ENCODE data around the gene HPSE.

HPSE gene

DNA sequence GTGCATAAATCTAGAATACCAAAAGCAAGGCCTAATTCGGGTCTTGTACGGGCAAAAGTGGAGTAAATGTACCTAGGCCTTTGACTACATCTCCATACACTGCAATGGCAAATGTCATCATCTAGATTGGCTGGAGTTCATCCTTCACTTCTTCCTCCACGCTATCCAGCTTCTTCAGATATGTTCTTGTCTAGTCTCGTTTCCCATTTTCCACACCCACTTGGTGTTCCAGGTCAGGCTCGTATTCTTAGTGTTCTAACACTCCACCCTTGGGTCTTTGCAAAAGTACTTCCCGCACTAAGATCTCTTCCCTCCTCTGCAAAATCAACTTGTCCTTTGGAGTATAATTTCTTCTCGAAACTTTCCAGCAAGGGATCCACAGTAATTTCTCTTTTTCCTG is 51.5 kb downstream of the HPSE start:
- DNase-seq (ENCODE audit: low spot score): no peak

DNA sequence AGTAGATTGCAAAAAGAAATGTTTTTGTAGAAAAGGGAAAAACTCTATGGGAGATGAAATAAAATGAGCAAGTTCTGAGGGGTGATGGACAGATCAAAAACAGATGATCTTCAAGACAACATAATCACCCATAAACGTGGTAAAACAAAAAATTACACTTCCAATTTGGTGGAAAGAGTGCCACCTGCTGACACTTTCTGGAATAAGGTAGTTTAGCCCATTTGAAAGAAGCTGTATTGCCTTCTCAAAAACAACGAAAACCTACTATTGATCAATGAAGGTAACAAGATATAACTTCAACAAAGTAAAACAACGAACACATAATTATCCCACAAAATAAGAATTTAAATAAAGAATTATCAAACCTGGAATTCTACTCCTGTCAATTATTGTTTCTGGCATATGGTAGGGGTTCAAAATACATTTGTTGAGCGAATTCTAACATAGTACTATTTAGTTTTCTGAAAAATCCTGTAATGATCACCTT is 52.6 kb downstream of the HPSE start:
- DNase-seq (ENCODE audit: low spot score): peak; percentile 74

DNA sequence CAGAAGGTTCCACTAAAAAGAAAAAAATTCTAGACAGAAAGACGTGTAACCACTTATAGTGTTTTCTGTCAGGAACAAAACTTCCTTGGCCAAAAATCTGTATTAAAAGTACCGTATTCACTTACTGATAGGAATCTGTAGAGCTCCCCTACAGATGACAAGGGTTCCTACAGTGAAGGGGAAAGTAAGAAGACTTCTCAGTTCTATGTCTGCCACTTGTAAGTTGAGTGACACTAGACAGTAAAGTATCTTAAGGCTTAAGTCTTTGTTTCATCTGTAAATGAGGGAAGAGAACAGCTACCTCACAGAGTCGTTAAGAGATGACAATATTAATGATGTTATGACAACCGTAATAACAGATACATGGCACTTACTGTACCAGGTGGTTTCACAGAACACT is 53.3 kb downstream of the HPSE start:
- peak; percentile 40 for DNase-seq (ENCODE audit: low spot score)

DNA sequence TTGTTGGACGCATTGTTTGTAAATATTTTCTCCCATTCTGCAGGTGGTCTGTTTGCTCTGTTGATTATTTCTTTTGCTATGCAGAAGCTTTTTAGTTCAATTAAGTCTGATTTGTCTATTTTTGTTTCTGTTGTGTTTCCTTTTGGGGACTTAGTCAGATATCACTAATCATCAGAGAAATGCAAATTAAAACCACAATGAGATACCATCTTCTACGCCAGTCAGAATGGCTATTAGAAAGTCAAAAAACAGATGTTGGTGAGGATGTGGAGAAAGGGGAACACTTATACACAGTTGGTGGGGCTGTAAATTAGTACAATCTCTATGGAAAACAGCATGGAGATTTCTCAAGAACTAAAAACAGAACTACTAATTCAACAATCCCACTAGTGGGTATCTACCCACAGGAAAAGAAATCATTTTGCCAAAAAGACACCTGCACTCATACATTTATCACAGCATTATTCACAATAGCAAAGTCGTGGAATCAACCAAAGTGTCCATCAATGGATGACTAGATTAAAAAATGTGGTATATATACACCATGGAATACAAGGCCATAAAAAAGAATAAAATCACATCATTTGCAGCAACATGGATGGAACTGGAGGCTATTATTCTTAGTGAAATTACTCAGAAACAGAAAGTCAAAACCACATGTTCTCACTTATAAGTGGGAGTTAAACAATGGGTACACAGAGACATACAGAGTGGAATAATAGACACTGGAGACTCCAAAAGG is 58.2 kb downstream of the HPSE start:
- DNase-seq (ENCODE audit: low spot score): no peak

DNA sequence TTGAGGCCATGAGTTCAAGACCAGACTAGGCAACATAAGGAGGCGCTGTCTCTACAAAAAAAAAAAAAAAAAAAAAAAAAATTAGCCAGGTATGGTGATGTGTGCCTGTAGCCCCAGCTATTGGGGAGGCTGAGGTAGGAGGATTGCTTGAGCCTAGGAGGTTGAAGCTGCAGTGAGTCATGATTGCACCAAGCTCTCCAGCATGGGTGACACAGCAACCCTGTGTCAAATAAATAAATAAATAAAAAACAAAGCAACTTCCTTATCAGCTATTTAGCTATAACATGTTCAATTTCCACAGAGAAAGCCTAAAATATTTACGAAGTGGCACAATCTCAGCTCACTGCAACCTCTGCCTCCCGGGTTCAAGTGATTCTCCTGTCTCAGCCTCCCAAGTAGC is 60.7 kb downstream of the HPSE start:
- DNase-seq (ENCODE audit: low spot score): peak; percentile 24

DNA sequence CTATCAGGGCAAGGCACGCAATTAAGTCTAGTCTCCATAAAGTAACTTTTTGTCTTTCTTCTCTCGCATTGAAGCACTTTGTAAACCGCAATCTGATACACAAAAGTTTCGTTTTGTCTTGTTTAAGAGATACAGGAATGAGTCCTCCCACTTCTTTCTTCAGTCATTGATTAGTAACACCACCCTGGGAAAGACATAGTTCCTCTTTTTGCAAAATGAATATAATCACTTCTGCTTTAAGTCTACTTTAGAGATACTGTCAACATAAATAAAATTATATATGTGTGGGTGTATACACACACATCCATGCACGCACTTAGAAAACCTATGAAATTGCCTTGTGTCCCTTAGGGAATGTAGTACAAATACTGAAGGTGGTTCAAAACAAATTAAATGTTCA is 61.7 kb downstream of the HPSE start:
- DNase-seq (ENCODE audit: low spot score): no peak

DNA sequence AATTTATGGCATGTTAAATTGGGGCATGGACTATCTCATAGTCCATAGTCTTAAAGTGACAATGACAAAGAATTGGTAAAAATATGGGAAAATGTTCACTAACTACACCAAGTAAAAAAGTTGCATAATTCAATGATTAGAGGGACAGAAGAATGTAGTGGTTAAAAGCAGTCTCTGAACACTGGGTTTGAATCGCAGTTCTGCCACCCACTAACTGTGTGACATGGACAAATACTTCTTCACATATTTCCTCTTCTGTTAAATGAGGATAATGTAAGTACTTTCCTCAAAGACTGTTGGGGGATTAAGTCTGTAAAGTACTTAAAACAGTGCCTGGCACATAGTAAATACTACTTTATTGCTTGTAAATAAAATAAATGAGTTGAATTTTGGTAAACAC is 65.4 kb downstream of the HPSE start:
- DNase-seq (ENCODE audit: low spot score): no peak

DNA sequence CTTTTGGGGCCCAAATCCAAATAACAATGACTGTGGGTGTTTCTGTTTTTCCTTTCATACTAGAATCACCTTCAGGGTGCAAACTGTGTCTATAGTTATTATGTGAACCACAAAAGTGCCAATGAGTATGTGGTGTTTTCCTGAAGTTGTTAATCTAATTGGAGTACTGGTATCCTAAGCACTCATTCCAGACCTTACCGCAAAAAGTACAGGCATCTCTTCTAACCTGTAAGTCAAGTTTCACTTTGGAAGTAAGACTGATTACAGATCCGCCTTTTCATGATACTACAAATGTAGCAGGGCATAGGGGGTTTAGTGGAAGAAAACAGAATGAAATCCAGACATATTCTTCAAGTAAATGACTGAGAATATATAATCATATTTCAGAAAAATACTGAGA is 66.2 kb downstream of the HPSE start:
- no peak for DNase-seq (ENCODE audit: low spot score)

DNA sequence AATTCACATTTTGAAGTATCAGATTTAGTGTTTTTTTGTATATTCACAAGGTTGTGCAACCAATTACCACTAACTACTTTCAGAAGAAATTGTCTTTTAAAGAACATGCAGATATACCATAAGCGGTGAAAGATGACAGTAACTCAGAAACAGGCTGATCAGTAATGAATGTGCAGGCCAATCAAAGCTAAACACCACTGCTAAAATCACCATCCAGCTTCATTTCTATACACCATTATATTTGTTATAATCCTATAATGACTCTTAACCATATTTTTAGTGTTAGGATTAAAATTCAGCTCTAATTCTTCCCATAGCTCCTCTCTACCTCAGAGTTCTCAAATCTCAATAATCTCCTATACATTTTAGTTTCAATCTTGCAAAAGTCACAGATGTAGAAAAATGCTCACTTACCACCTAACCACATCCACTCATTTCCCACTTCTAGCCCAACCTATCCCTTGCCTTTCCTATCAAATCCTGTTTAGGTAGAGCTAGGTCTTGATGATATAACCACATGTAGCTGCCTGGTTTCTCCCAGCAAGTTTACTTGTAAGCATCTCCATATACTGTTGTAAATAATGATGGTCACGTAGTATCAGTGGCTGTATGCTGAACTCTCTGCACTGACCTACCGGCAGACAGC is 66.7 kb downstream of the HPSE start:
- DNase-seq (ENCODE audit: low spot score): no peak

DNA sequence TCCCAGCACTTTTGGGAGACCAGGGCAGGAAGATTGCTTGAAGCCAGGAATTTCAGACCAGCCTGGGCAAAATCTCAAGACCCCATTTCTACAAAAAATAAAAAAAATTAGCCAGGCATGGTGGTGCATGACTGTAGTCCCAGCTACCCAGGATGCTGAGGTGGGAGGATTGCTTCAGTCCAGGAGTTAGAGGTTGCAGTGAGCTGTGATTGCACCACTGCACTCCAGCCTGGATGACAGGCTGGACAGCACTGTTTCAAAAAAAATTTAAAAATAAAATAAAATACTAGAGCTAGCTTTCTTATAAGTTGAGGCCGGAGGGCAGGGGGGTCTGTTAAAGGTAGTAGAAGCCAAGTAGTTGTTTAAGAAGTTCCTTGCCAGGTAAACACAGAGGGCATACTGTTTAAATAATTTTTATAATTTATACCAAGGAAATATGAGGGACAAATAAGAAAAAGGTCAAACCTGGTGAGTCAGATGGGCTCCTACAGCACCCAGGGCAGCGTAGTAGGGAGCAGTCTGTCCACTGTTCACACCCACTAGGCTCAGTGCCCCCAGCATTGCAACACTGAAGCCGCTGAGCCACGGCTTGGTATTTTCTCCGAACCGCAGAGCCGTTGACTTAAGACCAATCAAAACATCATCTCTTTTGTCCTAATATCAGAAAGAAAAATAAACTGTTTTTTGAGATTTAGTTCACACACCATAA is 67.4 kb downstream of the HPSE start:
- DNase-seq (ENCODE audit: low spot score): no peak

DNA sequence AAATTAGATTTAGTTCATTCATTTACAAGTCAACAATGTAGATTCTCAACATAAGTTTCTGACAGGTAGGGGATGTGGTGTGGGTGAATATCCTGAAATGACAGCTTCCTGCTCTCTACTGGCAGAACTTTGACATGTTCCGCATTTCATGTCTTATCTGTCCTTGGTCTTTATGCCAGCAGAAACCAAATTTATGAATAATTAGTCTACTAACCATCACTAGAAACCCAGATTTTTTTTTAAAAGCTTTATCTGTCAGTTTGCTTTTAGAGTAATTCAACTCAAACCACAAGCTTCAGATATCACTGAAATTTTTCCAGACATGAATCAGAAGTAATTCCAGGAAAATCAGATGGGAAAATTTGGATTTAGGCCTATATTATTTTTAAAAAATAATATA is 68.0 kb downstream of the HPSE start:
- no peak for DNase-seq (ENCODE audit: low spot score)

DNA sequence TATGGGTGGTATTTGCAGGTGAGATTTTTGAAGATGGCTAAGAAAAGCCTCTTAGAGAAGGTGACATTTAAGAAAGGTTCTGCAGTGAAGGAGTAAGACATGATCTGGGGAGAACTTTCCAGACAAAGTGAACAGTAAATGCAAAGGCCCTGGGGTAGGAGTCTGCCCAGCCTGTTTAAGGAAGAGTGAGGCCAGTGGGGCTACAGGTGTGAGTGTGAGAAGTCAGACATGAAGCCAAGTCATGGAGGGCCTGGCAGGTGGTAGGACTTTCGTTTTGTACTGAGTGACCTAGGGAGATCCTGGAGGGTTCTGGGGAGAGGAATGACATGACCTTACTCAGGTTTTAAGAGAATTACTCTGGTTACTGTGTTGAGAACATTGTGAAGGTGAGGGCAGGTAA is 71.5 kb downstream of the HPSE start:
- no peak for DNase-seq (ENCODE audit: low spot score)

DNA sequence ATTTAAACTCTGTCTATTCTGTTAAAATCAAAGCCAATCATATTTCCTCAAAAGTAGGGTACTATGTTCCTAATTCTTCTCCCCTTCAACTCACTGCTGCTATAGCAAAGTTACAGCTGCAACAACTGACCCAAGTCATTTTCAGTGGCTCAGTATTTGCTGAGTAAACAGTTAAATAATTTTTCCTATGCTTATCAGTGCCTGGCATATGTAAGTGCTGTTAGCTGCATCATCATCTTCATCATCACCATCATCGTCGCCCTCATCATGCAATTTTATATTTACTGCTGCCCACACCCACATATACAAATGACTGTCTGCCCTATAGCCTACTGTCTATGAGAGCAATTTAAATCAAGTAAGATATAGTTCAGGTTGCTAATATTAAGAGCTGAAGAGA is 72.0 kb downstream of the HPSE start:
- DNase-seq (ENCODE audit: low spot score): no peak

DNA sequence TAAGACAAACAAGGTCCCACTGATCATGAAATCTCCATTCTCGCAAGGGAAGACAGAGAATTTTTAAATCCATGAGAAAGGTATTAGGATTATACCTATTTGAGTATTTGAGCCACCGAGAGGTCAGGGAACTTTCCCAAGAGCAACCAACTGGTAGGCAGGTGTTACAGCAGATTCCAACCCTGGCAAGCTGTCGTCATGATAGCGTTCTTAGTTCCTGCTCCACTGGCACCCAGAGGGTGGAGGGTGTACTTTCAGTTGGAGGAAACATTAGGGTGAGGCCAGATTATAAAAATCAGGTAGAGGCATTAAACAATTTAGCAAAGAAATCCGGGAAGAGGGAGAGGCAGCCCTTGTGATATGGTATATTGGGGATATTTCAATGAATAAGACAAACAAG is 73.3 kb downstream of the HPSE start:
- no peak for DNase-seq (ENCODE audit: low spot score)

DNA sequence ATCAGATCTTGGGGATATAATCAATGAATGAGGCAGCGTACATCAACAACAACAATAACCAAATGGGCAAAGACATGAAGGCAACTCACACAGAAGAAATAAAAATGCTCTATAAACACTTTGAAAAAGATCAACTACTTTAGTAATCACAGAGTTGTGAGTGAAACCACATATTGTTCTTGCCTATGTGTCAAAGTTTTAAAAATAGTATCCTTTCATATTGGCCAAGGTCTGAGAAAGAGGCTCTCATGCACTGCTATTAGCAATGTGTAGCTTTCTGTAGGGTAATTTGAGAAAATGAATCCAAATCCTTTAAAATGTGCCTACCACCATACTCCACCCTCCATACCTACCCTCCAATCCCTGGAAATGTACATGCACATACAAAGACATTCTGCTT is 75.1 kb downstream of the HPSE start:
- no peak for DNase-seq (ENCODE audit: low spot score)

DNA sequence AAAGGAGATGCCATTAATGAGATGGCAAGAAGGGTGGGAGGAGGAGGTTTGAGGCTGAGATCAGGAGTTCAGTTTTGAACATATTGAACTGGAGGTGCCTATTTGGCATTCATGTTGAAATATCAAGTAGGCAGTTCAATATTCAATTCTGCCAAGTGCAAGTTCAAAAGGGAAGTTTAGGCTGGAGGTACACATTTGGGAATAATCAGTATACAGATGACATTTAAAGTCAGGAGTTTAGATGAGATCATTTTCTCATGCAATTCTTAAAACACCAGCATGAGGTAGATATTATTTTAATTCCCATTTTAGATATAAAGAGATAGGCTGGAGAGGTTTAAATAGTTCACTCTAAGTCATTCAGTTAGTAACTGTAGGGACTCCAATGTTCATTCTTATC is 76.2 kb downstream of the HPSE start:
- no peak for DNase-seq (ENCODE audit: low spot score)

DNA sequence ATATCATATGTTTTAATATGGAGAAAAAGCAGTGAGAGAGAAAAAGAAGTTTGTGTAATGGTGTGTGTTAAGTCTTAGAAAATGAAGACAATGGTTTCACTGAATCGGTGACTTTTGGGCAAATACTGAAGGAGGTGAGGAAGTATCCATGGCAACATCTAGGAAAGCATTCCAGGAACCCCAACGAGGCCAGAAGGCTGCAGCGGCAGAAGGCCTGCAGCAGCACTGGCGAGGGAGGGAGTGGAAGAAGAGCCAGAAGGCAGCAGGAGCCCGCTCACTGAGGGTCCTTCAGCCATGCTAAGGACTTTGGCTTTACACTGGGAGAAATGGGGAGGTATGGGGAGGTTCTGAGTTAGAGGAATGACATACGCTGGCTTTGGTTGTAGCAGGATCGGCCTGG is 76.8 kb downstream of the HPSE start:
- no peak for DNase-seq (ENCODE audit: low spot score)

DNA sequence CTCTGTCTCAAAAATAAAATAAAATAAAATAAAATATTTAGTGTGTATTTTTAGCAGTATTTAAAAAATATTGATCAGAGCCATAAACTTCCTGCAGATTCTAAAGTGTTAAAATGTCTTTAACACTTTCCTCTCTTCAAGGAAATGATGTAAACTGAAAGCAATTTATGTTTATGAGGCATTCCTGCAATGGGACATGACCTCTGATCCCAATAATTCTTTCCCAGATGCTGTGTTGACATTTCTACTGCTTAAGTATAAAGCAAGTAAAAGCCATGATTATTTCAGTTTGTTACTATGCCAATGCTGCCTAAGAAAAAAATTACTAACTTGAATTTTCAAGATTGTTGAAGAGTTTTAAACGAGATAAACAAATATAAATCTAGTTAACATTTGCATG is 79.1 kb downstream of the HPSE start:
- DNase-seq (ENCODE audit: low spot score): peak; percentile 66

DNA sequence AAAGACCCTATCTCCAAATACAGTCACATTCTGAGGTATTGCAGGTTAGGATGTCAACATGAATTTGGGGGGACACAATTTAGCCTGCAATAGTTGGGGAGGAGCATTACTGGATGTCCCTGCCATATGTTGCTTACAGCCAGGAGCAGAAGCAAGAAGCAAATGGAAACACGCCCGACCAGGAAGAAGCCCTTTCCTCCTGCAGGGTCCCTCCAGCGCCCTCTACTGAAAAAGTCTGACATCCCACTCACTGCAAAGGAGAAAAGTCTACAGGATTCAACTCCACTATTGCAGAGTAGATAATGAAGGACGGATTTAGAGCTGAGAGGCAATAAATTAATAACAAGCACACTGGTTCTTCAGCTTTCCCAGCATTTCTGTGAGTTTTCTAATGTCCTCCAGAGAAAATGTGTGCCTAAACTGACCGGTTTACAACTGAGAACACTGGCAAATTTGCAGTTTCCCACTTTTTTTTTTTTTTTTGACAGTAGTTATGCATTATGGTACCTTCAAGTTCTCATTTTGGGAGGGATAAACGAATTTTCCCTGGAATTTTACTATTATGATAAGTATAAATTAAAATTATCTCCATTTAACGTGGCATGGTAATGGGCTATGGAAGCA is 81.8 kb downstream of the HPSE start:
- DNase-seq (ENCODE audit: low spot score): peak; percentile 41

DNA sequence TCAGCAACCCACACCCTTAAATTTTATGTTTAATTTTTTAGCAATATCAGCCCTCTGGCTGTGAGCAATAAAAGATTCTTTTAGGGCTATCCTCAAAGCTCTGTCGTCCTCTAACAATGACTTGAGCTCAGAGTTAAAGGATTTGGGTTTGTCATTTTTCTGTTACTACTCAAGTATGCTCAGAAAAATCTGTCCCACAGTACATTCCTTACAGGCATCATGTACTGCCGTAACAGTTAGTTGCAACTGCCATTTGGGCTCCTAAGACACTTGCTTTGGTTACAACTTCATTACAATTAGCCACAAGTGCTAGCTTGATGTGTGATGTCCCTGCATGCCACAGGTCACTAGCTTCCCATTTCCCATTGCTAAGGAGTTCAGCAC is 83.2 kb downstream of the HPSE start:
- no peak for DNase-seq (ENCODE audit: low spot score)

DNA sequence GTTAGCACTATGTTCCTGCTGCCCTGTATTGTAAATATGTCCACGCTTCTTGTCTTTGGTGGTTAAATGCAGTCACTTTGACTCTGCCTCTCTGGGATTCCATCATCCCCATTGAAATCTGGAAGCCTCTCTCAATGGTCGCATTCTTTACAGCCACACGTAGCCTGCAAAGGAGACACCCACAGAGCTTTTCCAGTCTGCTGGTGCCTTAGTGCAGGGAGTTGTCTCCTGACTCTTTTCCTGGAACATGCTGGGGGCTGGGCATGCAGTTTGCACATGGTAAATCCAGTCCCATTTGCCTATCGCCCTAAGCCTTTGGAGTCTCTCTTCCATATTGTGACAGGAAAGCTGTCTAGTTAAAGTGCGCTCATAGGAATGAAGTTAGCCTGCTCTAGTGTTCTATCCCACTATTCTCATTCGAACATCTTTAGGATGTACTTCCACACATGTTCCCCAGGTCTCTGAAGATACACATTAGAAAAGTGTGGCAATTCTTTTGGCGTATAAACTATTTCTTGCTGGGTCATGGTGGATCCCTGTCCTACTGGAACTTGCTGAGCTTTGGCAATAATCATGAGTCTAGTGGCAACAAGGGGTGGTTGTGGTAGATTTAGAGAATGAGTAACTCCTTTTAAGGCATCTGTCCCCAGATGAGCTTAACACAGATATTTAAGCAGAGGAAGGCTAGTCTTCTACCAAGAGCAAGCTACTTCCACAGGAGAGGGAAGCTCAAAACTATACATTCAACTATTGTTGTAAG is 83.8 kb downstream of the HPSE start:
- DNase-seq (ENCODE audit: low spot score): no peak

DNA sequence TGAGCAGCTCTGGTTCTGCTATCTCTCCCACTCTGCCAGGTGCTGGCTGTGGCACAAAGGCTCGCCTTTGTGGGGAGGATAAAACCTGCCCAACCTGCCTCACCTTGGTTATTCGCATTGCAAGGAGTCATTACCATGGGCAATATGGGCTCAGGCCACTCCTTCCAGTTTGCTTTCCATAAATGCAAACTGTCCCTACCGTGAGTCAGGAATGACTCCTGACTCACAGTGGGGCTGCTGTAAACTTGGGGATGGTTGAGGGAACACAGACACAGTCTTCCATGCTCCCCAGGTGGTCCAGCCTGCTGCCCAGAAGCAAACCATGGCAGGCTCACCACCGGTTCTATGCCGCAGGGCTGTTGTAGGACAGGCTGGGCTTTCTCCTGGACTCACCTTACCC is 86.2 kb downstream of the HPSE start:
- DNase-seq (ENCODE audit: low spot score): no peak
